ENCODE measurements around the gene UBAP1L.

DNA sequence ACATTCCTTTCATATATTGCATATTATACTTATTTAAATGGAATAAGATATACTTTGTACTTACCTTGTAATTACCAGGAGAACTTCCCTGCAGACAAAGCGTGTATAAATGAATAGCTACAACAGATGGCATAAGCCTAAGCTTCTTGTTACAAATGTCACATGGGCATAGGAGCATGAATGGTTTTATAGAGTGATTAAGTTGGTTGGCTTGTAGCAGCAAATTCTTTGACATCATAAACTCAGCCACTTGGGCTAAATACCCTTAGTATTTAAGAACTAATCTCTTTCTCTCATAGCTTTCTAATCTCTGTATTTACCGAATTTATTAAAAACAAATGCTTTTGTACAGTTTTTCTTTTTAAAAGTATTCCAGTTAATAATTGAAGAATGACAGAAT is at the start of gene UBAP1L:
- TF ChIP-seq, protein P1, sequence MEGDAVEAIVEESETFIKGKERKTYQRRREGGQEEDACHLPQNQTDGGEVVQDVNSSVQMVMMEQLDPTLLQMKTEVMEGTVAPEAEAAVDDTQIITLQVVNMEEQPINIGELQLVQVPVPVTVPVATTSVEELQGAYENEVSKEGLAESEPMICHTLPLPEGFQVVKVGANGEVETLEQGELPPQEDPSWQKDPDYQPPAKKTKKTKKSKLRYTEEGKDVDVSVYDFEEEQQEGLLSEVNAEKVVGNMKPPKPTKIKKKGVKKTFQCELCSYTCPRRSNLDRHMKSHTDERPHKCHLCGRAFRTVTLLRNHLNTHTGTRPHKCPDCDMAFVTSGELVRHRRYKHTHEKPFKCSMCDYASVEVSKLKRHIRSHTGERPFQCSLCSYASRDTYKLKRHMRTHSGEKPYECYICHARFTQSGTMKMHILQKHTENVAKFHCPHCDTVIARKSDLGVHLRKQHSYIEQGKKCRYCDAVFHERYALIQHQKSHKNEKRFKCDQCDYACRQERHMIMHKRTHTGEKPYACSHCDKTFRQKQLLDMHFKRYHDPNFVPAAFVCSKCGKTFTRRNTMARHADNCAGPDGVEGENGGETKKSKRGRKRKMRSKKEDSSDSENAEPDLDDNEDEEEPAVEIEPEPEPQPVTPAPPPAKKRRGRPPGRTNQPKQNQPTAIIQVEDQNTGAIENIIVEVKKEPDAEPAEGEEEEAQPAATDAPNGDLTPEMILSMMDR (IDR thresholded peaks at IDR 0.05; ENCODE audit: insufficient read depth, low read depth, low read length): no peak
- no peak for TF ChIP-seq EZH2 (IDR thresholded peaks at IDR 0.05; ENCODE audit: insufficient read depth, low read length)

Data from astrocyte (in vitro differentiated cells and primary cell).